NCI-H82 treated with DMSO at 0.1 percent for 48 hours (cell line): ENCODE results near the gene TUFT1.
A peak's percentile ranks its signal among the peaks of the same experiment; 100 is the strongest.
"Not testable (repeated sequence)": the region's sequence is repeated elsewhere in the genome, so short reads cannot be mapped to it uniquely, and the experiment has no call there.

Source experiments
- DNase-seq: peaks from one replicate; lab custom pipeline; 2025; ENCODE audit not compliant: unreplicated experiment; lab: John Stamatoyannopoulos, UW

TUFT1 gene

DNA sequence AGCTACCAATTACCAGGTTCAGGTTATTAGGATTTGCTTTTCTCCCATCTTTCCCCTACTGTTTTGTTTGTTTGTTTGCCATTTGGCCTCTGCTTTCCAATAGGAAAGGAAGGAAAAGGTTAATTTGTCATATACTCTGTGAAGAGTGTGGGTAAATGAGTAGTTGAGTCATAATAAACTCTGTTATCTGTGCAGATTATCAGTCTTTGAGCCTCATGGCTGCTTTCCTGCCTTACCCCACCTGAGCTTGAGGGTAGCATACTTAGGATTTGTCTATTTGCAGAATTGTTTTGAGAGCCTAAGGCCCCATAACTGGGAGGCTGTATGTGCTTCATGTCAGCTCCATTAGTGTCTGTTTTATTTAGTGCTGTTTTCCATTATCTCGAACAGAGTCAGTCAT lies 38.8 kb downstream of the TUFT1 start:
- no peak for DNase-seq

DNA sequence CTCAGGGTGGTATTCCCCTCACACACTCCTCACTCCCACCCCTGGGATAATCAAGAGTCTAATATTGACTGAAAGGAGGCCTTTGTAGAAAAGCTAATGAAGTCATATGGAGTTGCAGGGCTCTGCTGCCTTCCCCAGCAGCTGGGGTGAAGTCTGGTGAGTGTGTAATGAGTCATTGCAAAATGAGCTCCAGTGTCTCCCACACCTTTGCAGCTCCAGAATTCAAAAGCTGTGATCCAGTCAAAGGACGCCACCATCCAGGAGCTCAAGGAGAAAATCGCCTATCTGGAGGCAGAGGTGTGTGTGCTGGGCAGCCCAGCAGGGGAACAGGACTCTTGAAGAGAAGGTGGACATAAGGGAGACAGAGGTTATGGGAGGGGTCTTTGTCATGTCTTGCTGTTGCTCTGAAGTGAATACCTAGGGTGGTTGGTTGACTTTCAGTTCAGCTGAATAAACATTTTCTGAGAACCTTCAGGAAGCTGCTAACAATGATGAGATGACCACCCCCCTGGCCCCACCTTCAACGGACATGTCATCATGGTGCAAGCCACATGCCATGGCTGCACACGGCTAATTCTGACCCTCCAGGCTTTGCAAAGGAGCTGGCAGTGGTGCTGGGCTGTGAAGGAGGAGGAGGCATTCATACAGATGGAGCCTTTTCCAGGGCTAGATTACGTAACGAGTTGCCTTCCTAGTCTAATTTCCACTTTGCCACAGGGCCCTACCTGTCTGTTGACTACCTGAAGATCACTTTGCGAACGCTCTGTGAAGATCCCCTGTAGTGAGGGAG lies 39.5 kb downstream of the TUFT1 start:
- DNase-seq, result no peak

DNA sequence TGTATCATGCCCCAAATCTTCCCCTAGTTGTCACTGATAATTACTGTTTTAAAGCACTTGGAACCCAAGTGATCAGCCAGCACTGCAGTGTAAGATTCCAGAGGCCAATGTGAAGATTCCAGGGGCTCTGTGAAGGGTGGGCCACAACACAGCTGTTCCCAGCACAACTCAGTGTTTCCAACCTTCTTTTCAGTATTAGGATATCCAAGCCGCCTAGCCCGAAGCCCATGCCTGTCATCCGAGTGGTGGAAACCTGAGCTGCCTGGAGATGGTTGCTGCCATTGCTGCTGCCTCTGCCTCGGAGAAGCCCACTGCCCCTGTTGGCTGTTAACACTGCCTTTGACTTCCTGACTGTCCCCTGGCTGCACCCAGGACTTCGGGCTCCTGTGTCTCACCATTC lies 41.3 kb downstream of the TUFT1 start:
- no peak for DNase-seq

DNA sequence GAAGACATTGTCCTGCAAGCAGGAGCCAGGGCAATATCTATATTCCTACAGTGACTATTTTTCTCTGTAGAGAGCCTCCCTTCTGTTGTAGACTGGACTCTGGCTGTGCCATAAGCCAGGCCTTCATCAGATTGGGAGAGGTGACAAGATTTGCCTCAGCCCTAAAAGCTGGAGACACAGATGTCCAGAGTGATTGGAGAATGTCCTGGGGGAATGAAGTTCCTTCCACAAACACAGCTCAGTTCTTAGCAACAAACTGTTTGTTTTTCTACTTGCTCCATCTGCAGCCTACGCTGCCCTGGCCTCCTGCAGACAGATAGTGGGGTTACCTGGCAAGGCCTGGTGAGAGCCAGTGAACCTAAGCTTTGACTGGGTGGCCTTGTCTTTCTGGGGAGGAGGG lies 41.8 kb downstream of the TUFT1 start:
- DNase-seq, result no peak

DNA sequence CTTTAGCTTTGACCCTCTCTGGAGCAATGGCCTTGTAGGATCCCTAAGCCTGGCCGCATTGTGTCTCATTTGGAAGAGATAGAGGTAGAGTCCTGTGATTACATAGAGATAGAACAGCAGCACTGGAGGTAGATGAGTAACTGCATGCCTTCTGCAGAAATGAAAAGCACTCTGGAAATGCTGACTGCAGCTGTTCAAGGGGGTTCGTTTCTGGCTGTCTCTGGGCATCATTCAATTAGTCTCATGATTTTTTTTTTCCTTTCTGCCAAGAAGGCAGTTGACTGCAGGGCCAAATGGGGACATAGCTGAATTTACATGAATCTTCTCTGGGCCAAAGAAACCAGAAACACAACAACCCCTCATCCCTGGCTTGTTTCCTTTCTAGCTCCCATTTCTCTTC lies 43.7 kb downstream of the TUFT1 start:
- no peak for DNase-seq

DNA sequence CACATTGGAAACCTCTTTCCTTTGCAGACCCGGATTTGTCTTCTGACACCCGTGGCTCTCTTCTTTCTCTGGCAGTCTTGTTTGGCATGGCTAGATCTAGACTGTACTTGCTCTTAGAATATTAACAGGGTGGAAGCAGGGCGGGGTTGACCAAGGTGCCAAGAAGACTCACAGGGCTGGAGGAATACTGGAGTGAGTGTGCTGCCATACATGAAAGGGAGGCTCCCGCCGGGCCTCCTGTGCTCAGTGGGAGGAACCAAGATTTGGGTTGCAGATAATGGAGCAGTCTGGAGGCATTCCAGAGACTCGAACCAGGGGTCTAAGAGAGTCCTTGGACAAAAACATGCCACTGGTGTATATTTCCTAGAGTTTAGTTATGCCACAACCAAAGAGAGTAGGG lies 44.2 kb downstream of the TUFT1 start:
- no peak for DNase-seq

DNA sequence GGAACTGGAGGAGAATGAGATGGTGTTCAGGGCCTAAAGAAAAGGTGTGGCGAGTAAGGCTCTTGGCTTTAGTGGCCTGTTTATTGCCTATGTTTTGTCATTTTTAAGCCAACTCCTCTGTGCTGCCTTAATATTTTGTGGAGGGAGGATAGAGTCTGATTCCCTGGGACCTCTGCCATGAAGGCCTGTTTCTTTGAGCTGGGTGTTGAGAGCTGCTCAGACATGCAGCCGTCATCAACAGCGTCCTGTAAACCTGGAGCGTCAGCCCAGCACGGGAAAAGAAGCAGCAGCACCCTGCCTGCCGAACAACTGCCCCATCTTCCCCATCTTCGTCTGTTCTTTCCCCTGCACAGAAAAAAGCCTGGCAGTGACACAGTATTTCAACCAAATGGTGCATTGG lies 44.7 kb downstream of the TUFT1 start:
- no peak for DNase-seq

DNA sequence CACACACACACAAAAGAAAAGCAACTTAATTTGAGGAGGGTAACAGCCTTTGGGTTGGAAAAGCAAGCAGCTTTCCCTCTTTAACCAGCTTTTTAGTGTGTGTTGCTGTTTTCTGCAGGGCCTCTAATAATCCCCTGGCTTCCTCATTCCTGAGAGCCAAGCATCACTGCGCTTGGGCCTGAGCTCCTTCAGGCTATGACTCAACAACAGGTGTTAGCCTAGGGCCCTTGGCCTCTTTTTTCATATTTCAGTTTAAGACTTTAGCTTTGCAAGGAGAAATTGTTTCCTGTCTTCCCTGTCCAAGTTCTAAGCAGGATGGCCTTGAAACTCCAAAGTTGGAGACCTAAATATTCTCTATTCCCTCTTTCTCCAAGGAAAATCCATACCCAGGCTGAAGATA lies 45.5 kb downstream of the TUFT1 start:
- DNase-seq, result no peak

DNA sequence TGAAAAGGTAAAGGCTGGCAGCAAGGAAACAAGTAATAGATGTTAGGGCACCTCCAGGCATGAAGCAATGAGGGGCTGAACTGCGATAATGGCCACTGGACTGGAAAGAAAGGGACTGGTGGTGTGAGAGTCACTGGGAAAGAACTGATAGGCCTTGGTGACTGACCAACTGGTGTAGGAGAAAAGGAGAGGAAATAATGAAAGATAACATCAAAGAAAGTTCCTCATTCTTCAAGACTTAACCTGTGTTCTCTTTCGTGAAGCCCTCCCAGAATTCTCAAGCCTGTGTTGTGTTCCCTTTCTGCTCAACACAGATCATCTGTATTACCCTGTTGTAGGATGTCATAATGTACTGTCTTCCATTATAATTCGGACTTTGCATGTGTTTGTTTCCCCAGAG lies 50.9 kb downstream of the TUFT1 start:
- DNase-seq, result no peak

DNA sequence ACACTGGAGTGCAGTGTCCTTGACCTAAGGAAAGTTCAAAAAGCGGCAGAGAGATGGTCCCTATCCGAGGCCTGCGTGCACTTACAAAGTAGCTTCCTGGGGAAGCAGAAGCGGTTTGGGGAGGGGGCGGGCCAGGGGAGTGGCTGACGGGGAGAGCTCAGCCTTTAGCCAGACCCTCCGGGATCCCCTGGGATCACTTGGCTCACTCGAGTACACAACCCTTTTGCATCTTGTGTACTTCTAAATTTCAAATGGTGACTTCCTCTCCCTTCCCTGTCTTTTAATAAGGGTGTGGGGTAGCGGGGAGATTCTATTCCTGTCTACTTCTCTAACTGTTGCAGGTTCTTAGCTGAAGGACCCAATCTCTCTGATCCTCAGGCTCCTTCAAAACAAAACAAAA lies 53.6 kb downstream of the TUFT1 start:
- no peak for DNase-seq

DNA sequence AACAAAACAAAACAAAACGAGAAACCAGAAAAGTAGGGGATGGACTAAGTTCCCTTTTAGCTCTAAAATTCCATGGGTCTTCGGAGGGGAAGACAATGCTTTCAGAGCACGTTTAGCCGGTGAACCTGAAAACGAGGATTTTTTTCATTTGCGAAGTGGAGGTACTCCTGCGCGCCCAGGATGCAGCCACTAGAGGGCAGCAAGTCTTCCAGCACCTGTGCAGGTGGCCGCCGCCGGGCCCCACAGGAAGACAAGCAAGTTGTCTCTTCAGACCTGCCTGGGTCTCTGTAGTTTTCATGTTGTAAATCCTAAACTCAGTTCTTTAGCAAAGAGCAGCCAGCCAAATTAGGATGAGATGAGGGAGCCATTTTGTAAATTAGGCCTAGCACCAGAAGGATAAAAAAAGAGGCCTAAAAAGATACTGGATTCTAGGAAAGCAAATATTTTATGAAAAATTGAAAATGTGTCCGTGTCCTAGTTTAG lies 54.1 kb downstream of the TUFT1 start:
- DNase-seq, result peak; percentile 56

DNA sequence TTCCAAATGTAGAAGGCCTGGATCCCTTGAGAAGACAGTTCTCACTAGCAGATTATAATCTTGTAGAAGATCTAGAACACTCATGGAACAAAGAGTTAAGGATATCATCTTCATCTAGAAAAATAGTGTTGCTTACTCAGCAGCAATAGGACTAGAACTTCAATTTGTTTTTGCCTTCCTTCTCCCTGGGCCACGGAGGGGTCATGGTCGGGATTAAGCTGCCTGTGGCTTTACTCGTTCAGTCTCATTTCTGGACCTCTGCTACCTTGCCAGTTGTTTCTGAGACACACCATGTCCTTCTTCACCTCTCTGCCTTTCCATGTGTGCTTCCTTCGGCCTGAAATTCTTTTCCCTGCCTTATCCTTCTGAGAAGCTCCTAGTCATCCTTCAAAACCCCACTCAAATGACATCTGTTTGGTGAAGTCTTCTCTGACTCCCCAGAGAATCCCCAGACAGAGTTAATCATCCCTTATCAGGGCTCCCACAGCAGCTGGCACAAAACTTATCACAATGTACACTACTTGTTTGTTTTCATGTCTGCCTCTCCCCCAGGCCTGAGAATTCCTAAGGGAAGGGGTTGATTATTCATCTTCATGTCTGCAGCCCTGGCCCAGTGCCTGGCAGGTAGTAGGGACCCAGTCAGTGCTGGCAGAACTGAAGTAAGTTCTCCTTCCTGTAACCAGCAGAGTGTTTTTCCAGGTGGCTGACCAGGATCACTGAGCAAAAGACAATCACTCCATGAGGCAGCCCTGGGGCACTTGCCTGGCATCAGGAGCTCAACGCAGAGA lies 56.3 kb downstream of the TUFT1 start:
- no peak for DNase-seq

DNA sequence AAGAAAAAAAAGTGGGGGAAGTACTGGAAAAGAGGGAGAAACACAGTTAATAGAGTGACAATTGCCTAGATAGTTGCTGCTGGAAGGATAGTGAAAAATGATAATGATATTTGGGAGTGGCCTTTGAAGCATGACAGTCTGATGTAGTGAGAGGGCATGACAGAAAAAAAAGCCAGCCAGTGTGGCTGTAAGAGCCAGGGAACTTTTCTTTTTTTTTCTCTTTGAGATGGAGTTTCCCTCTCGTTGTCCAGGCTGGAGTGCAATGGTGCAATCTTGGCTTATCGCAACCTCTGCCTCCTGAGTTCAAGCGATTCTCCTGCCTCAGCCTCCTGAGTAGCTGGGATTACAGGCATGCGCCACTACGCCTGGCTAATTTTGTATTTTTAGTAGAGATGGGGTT lies 62.4 kb downstream of the TUFT1 start:
- not testable (repeated sequence) for DNase-seq

DNA sequence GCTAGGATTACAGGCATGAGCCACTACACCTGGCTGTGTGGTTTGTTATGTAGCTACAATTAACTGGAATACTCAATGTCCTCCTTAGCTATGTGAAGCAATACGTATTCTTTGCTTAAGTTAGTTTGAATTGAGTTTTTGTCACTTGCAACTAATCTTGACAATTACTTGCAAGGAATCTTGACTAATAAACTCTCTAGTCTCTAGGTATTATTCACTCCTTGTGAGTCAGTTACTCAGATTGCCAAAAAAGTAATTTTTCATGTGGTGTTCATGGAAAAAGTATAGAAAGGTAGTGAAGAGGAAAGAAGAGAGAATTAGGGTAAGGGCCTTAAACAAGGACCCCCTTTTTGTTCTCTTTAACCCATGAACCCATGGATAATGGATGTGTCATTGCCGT lies 64.2 kb downstream of the TUFT1 start:
- DNase-seq, result no peak

DNA sequence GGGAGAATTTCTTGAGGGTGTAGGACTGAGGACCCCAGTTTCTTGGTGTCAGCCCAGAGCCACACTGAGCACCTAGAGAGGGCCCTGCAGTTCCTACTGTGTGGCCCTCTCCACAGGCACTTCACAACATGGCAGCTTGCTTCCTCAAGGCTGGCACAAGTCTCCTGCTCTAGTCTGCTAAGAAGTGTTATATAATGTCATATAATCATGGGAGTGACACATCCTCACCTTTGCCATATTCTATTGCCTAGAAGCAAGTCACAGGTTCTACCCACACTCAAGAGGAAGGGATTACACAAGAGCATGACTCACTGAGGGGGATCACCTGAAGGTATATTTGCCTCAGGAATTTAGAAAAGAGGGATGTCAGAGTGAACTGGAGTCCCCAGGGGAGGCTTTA lies 66.3 kb downstream of the TUFT1 start:
- DNase-seq, result no peak

DNA sequence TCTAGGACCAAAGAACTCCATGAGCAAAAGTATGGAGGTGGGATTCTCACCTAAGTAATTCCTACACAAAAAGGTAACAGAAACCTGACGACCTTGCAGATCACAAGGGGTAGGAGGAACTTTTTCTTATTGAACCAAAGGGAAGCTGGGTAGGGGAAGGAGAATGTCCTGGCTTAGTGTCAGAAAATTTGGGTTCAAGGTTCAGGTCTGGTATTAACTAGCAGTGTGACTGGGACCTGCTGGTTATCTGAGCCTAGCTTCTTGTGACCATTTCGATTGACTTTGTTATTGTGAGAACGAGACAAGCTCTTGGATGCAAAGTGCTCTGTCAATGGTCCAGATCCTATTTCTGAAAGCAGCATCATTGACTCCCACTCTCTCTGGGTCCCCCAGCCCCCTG lies 66.7 kb downstream of the TUFT1 start:
- DNase-seq, result no peak

DNA sequence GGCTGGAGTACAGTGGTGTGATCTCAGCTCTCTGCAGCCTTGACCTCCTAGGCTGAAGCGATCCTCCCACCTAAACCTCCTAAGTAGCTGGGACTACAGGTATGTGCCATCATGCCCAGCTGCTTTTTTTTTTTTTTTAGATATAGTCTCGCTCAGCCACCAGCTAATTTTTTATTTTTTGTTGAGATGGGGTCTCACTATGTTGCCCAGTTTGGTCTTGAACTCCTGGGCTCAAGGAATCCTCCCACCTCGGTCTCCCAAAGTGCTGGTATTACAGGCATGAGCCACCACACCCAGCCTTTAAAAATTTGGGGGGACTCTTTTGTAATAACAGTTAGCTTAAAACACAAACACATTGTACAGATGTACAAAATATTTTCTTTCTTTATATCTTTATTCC lies 70.0 kb downstream of the TUFT1 start:
- DNase-seq, result no peak

DNA sequence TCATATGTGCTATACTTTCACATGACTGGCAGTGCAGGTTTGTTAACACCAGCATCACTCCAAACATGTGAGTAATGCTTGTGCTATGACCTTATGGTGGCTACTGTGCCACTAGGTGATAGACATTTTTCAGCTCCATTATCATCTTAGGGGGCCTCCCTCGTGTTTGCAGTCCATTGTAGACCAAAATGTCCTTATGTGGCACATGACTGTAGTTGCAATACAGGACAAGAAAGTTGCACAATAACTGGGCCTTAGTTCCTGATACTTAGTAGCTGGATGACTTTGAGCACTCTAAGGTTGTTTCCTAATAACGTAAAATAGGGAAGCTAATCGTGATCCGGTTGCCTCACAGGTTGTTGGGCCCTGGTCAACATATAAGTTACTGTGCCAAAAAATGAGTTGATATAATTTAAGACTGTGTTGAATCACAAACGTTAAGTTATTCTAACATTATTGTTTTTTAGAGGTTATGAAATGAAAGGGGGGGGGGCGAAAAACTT lies 71.2 kb downstream of the TUFT1 start:
- no peak for DNase-seq

DNA sequence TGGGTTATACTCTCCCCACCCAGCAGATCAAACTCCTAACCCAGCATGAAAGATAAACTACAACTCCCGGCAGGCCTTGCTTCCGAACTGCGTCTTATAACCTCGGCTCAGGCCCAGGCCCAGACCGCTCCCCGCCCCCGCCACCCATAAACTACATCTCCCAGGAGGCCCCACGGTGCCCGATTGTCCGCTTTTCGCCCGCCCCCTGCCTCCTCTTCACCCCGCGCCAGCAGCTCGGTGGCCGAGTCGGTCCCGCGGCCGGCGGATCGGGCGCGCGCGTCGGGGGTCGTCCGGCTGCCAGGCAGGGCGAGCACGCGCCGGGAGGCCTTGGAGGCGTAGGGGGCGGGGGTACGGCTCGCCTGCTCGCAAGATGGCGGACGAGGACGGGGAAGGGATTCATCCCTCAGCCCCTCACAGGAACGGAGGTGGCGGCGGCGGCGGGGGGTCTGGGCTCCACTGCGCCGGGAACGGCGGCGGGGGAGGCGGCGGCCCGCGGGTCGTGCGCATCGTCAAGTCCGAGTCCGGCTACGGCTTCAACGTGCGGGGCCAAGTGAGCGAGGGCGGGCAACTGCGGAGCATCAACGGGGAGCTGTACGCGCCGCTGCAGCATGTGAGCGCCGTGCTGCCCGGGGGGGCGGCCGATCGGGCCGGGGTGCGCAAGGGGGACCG lies 71.9 kb downstream of the TUFT1 start, which contains the start of gene SNX27:
TSS of gene SNX27 (plus strand) at position 219 of the 669 bp plus-strand sequence. CDS start at position 371, 152 bp downstream.
- DNase-seq, result peak; percentile 96

DNA sequence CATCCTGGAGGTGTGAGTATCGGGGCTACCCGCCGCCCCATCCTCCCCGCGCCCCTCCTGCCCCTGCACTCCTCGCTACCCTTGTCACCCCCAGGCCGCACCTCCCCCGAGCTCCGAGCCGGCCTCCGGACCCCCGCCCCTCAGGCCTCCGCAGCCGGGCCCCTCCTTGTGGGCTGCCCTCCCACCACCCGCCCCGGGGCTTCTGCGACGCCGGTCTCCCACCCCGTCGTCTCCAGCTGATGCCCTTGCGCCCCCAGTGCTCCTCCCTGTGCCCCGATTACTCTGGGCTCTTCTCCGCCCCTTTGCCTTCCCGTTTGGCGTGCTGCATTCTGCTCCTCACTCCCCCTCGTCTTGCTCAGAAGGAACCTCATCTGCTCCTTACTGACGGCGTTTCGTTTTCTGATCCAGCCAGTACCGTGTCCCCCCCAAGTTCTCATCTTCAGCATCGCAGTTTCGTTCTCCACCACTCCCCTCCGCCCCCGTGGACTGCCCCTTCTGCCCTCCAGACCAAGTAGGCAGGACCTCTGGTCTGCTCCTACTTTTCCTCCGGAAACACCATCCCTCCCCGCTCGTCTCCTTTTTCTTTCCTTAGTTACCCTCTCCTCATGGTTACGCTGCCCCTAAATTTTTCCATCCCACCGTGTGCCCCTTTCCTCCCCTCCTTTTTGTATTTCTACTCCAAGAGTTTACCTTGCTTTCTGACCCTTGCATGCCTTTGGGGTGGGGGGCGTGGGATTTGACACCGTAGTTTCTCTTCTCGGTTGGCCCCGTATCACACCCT lies 72.6 kb downstream of the TUFT1 start:
- DNase-seq, result no peak

DNA sequence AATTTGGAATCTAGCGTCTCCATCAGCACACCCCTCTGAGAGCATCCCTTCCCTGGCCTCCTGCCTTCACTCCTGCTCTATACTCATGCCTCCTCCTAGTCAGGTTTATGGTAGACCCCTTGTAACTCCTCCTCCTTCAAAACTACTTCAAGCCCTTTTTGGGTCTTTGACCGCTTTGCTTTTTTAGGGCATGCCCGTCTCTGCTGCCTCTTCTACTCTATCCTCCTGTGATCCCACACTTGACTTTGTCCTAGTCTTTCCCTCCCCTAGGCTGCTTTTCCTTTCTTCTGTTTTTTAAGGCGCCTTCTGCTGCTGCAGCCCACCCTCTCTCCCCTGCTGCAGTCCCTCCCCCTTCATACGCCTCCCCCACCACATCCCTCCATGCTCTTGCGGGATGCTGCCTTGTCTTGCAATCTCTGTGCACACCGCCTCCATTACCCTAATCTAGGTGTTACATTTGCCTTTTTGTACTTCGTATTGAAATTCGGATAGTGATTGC lies 73.2 kb downstream of the TUFT1 start:
- DNase-seq, result peak; percentile 33
